ENCODE data around the gene KLKB1. TPM values are rescaled to one million over a fixed set of nuclear protein-coding genes. Genes with fewer than 3 reads are reported as not detected.
"Not testable (repeated sequence)": the region's sequence is repeated elsewhere in the genome, so short reads cannot be mapped to it uniquely, and the experiment has no call there.

KLKB1 gene
- total RNA-seq, 3 donors from 2014 or later = 0.16 to 0.20 TPM; not detected in 1

DNA sequence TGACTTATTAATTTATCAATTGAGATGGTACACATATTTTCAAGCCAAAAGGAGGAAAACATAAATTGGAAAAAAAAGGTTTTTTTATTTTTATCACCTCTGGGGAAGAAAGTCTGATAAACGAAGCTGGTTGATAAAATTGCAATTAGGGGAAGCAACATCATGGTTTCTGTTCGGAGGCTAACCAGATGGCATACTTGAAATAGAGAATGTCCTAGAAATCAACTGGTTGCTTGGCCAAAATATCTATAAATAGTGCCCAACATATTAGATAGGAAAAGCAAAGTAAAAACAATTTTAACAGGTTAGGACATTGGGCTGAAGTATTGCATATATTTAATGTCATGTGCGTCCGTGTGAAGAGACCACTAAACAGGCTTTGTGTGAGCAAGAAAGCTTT is 14.3 kb downstream of the KLKB1 start:
- no peak for DNase-seq
- H3K4me3 Mint-ChIP-seq = no peak overlapping the region
- H3K4me1 Mint-ChIP-seq (ENCODE audit: low read depth) = no peaks in the 10 kb centered on the region
- no peaks in the 10 kb centered on the region for H3K27me3 Mint-ChIP-seq (ENCODE audit: low read depth)
- H3K36me3 Mint-ChIP-seq (ENCODE audit: insufficient read depth) = peaks cover 27% of the 10 kb centered on the region
- peaks cover 8% of the 10 kb centered on the region for H3K9me3 Mint-ChIP-seq
- ATAC-seq = no peak

DNA sequence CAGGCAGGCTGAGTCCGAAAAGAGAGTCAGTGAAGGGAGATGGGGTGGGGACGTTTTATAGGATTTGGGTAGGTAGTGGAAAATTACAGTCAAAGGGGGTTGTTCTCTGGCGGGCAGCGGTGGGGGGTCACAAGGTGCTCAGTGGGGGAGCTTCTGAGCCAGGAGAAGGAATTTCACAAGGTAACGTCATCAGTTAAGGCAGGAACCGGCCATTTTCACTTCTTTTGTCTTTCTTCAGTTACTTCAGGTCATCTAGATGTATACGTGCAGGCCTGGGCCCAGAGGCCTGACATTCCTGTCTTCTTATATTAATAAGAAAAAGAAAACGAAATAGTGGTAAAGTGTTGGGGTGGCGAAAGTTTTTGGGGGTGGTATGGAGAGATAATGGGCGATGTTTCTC is 14.7 kb downstream of the KLKB1 start:
- not testable (repeated sequence) for ATAC-seq; H3K9me3 Mint-ChIP-seq; H3K27me3 Mint-ChIP-seq (ENCODE audit: low read depth); H3K4me1 Mint-ChIP-seq (ENCODE audit: low read depth); H3K4me3 Mint-ChIP-seq; DNase-seq
- H3K36me3 Mint-ChIP-seq (ENCODE audit: insufficient read depth) = peaks cover 27% of the 10 kb centered on the region

DNA sequence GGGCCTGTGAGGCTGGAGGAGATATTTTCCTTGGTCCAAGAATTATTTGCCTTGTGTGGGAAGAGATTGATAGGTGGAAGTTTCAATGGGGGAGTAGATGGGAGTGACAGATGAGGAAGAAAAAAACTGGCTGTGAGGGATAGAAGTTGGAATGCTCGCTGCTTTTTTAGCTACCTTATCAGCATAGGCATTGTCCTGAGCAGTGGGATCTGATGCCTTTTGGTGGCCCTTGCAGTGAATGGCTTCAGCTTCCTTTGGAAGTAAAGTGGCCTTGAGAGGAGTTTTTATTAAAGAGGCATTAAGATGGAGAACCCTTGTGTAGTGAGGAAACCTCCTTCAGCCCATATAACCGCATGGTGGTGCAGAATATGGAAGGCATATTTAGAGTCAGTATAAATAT is 16.0 kb downstream of the KLKB1 start:
- no peak for DNase-seq
- no peaks in the 10 kb centered on the region for H3K27me3 Mint-ChIP-seq (ENCODE audit: low read depth)
- no peak overlapping the region for H3K4me3 Mint-ChIP-seq
- ATAC-seq = no peak
- peaks cover 8% of the 10 kb centered on the region for H3K9me3 Mint-ChIP-seq
- no peaks in the 10 kb centered on the region for H3K4me1 Mint-ChIP-seq (ENCODE audit: low read depth)
- peaks cover 17% of the 10 kb centered on the region for H3K36me3 Mint-ChIP-seq (ENCODE audit: insufficient read depth)

DNA sequence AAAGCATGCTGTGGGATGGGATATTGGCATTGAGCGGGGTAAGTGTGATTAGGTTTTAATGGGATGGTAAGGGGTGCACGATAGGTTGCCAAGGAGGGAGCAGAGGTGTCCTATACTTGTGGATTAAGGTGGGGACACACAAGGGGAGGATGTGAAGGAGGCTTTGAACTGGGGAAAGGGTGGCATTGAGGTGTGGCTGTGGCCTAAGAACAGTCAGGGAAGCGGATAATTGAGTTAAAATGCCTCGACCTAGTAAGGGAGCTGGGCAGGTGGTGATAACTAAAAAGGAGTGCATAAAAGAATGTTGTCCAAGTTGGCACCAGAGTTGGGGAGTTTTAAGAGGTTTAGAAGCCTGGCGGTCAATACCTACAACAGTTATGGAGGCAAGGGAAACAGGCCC is 17.5 kb downstream of the KLKB1 start:
- Mint-ChIP-seq H3K4me3 (no peak overlapping the region), H3K27me3 (ENCODE audit: low read depth) (no peaks in the 10 kb centered on the region), H3K4me1 (ENCODE audit: low read depth) (no peaks in the 10 kb centered on the region)

DNA sequence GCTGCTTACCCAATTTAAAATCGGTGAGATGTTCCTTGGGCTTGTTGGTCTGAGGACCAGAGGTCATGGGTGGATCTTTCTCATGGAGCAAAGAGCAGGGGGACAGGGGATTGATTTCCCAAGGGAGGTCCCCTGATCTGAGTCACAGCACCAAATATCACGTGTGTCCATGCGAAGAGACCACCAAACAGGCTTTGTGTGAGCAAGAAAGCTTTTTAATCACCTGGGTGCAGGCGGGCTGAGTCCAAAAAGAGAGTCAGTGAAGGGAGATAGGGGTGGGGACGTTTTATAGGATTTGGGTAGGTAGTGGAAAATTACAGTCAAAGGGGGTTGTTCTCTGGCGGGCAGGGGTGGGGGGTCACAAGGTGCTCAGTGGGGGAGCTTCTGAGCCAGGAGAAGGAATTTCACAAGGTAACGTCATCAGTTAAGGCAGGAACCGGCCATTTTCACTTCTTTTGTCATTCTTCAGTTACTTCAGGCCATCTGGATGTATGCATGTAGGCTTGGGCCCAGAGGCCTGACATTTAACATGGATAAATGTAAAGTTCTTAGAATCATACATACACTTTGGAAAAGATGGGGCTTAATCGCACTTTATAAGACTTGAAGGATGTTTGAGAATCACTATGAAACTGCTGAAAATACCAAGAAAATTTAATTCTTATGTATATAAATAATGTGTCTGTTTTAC is 19.9 kb downstream of the KLKB1 start:
- not testable (repeated sequence) for H3K4me3 Mint-ChIP-seq; ATAC-seq; H3K9me3 Mint-ChIP-seq; H3K27me3 Mint-ChIP-seq (ENCODE audit: low read depth); DNase-seq; H3K4me1 Mint-ChIP-seq (ENCODE audit: low read depth)
- H3K36me3 Mint-ChIP-seq (ENCODE audit: insufficient read depth) = peaks cover 17% of the 10 kb centered on the region

More for the DNA sequence above, 17.5 kb downstream of the KLKB1 start:
- Mint-ChIP-seq H3K36me3 (ENCODE audit: insufficient read depth) (peaks cover 15% of the 10 kb centered on the region), H3K9me3 (peaks cover 8% of the 10 kb centered on the region)
- no peak for ATAC-seq
- DNase-seq = no peak

DNA sequence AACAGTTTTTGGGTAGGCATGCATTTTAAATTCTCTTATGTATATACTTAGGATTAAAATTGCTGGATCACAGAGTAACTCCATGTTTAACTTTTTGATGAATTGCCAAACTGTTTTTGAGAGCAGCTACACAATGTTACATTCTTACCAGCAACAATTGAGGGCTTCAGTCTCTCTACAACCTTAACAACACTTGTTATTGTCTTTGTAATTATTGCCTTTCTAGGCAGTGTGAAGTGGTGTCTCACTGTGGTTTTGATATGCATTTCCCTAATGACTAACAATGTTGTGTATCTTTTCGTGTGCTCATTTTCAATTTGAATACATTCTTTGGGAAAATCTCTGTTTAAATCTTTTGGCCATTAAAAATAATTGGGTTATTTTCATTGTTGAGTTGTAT is 21.3 kb downstream of the KLKB1 start:
- ATAC-seq = no peak
- no peak overlapping the region for H3K4me3 Mint-ChIP-seq

DNA sequence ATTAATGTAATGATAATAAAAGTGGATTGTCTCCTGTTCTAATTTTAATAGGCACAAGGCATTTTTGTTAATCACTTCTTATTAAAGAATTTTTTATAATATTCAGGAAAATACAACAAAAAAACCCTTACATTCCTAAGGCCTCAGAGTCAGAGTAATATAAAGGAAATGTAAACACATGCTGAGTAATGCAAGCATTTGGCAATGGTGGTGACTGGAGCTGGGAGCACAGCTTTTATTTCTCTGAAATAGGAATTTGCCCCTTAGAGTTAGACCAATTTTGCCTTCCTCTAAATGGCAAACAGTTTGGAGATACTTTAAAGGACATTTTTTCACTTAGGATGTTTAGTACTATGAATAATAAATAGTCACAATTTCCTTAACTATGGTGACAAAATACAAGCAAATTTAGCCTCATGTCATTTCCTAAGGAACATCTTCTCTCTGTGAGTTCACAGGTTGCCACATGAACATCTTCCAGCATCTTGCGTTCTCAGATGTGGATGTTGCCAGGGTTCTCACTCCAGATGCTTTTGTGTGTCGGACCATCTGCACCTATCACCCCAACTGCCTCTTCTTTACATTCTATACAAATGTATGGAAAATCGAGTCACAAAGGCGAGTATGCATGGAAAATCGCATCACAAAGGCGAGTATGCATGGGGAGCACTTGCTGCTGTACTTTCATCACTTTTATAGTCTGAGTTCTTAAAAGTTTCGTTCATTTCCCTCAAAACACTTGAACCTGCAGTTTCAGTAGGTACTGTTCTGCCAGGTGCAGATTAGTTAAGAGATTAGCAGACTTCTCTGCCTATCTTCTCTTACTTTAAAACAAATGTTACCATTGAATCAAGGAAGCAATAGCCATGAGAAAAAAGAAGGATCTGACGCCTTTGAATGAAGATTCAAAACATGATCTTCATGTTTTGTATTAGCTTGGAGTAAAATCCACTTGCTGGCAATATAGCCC is 22.8 kb downstream of the KLKB1 start:
- ATAC-seq (no peak), DNase-seq (no peak)
- Mint-ChIP-seq H3K36me3 (ENCODE audit: insufficient read depth) (peaks cover 24% of the 10 kb centered on the region), H3K9me3 (peaks cover 8% of the 10 kb centered on the region), H3K4me3 (no peak overlapping the region), H3K27me3 (ENCODE audit: low read depth) (no peaks in the 10 kb centered on the region), H3K4me1 (ENCODE audit: low read depth) (no peaks in the 10 kb centered on the region)

More for the DNA sequence above, 21.3 kb downstream of the KLKB1 start:
- DNase-seq = no peak
- Mint-ChIP-seq H3K27me3 (ENCODE audit: low read depth) (no peaks in the 10 kb centered on the region), H3K4me1 (ENCODE audit: low read depth) (no peaks in the 10 kb centered on the region), H3K9me3 (peaks cover 8% of the 10 kb centered on the region), H3K36me3 (ENCODE audit: insufficient read depth) (peaks cover 18% of the 10 kb centered on the region)

DNA sequence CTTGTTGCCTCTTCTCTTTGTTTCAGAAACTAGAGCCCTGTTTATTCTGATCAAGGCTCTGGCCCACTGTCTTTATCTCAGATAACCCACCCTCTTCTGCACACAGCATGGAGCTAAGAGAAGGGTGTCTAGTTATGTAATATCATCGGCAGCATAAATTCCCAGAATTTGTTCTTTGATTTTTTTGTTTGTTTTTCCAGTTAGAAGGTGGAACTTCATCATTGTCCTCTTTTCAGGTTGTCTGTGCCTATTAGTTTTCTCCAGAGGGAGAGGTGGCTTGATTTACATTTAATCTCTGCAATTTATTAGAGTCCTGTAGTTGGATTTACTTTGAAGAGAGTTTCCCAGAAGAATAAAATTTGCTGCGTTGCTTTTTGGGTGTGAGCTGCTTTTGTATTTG is 23.5 kb downstream of the KLKB1 start:
- H3K9me3 Mint-ChIP-seq = peaks cover 6% of the 10 kb centered on the region
- H3K27me3 Mint-ChIP-seq (ENCODE audit: low read depth) = no peaks in the 10 kb centered on the region
- H3K4me3 Mint-ChIP-seq = no peak overlapping the region
- peaks cover 24% of the 10 kb centered on the region for H3K36me3 Mint-ChIP-seq (ENCODE audit: insufficient read depth)
- ATAC-seq (no peak), DNase-seq (no peak)
- H3K4me1 Mint-ChIP-seq (ENCODE audit: low read depth) = no peaks in the 10 kb centered on the region

DNA sequence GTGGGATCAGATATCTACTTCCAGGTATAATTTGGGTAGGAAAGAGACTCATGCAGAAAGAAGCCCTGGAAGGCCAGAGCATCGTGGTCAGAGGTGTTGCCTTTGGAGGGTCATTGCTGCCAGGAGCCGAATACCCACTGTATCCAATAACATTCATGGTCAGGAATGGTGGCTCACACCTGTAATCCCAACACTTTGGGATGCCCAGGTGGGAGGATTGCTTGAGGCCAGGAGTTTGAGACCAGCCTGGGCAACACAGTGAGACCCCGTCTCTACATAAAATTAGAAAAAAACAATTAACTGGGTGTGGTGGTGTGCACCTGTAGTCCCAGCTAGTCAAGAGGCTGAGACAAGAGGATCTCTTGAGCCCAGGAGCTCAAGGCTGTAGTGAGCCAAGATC is 27.8 kb downstream of the KLKB1 start:
- no peak for DNase-seq
- H3K4me1 Mint-ChIP-seq (ENCODE audit: low read depth) = no peaks in the 10 kb centered on the region
- no peak overlapping the region for H3K4me3 Mint-ChIP-seq
- ATAC-seq = no peak
- no peaks in the 10 kb centered on the region for H3K27me3 Mint-ChIP-seq (ENCODE audit: low read depth)
- no peaks in the 10 kb centered on the region for H3K9me3 Mint-ChIP-seq
- peaks cover 26% of the 10 kb centered on the region for H3K36me3 Mint-ChIP-seq (ENCODE audit: insufficient read depth)

DNA sequence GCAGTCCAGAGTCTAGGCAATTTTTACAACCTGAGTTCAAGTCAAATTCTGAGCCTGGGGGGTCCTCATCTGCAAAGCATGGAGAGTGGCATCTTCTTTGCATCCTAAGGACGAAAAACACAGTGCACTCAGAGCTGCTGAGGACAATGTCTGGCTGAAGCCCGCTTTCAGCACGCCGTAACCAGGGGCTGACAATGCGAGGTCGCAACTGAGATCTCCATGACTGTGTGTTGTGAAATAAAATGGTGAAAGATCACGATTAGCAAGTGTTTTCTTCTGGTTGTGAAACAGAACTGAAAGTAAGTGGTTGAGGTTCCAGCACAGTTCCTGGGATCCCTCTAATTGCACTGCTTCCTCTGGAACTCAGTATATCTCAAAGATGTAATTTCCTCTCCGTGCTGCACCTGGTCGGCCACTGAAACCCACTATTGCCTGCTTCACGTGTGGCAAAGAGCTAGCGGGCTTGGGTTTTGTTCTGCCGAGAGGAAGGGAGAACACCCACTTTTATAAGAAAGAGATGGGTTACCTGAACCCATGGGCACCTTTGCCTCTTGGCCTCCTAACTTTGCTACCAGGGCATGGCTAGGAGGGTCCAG is 31.0 kb downstream of the KLKB1 start:
- Mint-ChIP-seq H3K9me3 (no peaks in the 10 kb centered on the region), H3K4me3 (no peak overlapping the region), H3K36me3 (ENCODE audit: insufficient read depth) (peaks cover 15% of the 10 kb centered on the region), H3K27me3 (ENCODE audit: low read depth) (no peaks in the 10 kb centered on the region), H3K4me1 (ENCODE audit: low read depth) (no peaks in the 10 kb centered on the region)
- no peak for DNase-seq
- no peak for ATAC-seq

DNA sequence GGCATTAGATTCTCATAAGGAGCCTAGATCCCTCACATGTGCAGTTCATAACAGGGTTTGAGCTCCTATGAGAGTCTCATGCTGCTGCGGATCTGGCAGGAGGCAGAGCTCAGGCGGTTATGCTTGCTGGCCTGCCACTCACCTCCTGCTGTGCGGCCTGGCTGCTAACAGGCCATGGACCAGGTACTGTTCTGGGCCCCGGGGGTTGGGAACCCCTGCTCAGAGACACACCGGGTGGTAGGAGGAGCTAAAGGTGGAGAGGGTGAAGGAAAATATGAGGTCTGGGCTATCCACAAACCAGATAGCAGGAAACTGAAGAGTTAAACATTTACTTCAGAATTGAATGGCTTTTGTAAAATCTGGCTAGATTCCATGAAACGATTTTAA is 32.8 kb downstream of the KLKB1 start:
- no peak for ATAC-seq

DNA sequence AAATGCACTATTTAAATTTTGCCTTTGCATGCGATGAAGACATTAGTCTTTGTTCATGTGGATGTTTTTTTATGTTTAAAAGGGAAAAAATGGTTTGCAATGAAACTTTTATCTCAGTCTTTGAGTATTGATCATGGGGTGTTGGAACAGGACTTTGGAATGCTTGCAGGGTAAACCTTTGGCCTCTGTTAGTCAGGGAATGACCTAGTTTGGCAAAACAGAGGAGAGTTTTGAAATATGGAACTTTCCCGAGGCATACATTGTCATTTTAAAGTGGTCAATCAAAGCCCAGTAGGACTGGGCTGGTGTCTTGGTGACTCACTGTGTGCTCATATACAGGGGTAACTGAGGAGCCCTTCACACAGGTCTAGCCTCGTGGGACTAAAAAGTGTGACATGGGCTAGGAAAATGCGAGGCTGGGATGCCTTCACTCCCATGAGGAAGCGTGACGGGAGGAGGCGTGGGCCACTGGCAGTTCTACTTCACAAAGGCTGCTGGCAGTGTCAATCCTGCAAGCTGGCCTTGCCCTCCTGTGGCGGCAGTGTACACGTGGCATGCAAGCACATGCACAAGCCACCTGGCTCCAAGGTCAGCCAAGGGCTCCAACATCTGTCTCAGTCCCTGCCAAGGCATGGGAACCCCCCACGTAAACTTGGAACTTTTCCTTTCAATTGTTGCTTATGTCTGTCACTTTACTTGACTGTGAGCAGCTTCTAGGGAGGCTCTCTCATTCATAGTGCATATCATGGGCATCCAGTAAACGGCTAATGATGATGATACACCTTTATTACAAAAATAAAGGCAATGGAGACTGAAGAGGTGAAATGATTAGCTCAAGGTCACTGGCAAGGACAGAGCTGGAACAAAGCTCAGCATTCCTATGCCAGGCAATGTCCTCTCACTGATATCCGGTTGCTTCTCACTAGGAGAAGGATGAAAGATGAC is 33.5 kb downstream of the KLKB1 start:
- H3K9me3 Mint-ChIP-seq = no peaks in the 10 kb centered on the region
- peaks cover 9% of the 10 kb centered on the region for H3K36me3 Mint-ChIP-seq (ENCODE audit: insufficient read depth)

More for the DNA sequence above, 32.8 kb downstream of the KLKB1 start:
- Mint-ChIP-seq H3K4me3 (no peak overlapping the region), H3K4me1 (ENCODE audit: low read depth) (no peaks in the 10 kb centered on the region), H3K9me3 (no peaks in the 10 kb centered on the region), H3K27me3 (ENCODE audit: low read depth) (peaks cover 5% of the 10 kb centered on the region), H3K36me3 (ENCODE audit: insufficient read depth) (peaks cover 9% of the 10 kb centered on the region)
- no peak for DNase-seq

DNA sequence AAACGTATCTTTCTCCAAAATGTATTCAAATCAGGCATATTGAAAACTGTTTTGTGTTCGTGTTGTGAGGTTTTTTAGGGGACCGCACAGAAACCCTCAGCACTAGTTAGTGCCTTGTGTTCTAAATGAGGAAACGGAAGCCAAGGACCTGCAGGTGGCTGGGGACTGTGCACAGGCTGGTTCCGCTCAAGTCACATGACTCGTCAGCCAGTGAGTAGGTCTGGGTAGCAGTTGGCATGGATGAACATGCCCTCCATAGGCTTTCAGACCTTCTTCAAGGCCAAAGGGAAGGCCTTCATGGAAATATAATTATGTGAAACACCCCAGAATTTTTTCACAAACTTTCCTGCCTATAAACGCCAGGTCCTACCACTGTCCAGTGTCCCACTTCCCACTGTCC is 37.4 kb downstream of the KLKB1 start:
- H3K4me1 Mint-ChIP-seq (ENCODE audit: low read depth) = no peaks in the 10 kb centered on the region

More for the DNA sequence above, 33.5 kb downstream of the KLKB1 start:
- no peaks in the 10 kb centered on the region for H3K4me1 Mint-ChIP-seq (ENCODE audit: low read depth)
- no peak for DNase-seq
- H3K4me3 Mint-ChIP-seq = no peak overlapping the region
- peaks cover 6% of the 10 kb centered on the region for H3K27me3 Mint-ChIP-seq (ENCODE audit: low read depth)
- no peak for ATAC-seq

DNA sequence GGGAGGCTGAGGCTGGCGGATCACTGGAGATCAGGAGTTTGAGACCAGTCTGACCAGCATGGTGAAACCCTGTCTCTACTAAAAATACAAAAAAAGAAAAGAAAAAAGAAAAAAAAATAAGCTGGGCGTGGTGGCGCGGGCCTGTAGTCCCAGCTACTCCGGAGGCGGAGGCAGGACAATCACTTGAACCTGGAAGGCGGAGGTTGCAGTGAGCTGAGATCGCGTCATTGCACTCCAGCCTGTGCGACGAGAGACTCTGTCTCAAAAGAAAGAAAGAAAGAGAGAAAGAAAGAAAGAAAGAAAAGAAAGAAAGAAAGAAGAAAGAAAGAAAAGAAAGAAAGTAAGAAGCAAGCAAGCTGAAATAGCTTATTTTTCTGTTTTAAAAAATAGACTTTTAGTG is 37.9 kb downstream of the KLKB1 start:
- H3K27me3 Mint-ChIP-seq (ENCODE audit: low read depth) = peaks cover 16% of the 10 kb centered on the region
- H3K9me3 Mint-ChIP-seq; H3K4me3 Mint-ChIP-seq; ATAC-seq; H3K4me1 Mint-ChIP-seq (ENCODE audit: low read depth); H3K36me3 Mint-ChIP-seq (ENCODE audit: insufficient read depth); DNase-seq: not testable (repeated sequence)

More for the DNA sequence above, 37.4 kb downstream of the KLKB1 start:
- H3K36me3 Mint-ChIP-seq (ENCODE audit: insufficient read depth) = no peaks in the 10 kb centered on the region
- peaks cover 16% of the 10 kb centered on the region for H3K27me3 Mint-ChIP-seq (ENCODE audit: low read depth)
- H3K4me3 Mint-ChIP-seq = no peak overlapping the region
- DNase-seq (no peak), ATAC-seq (no peak)
- no peaks in the 10 kb centered on the region for H3K9me3 Mint-ChIP-seq

Data from activated T-cell treated with anti-CD3 and anti-CD28 coated beads, Interleukin-2, amount 50 U/mL, for 4 hours (primary cell).